GM19395 (cell line): Measurements from ENCODE around the gene P2RY2.
"Not testable (repeated sequence)": the region's sequence is repeated elsewhere in the genome, so short reads cannot be mapped to it uniquely, and the experiment has no call there.

ENCODE experiments used
- ATAC-seq: cut with Tn5 transposase; IDR thresholded peaks from one replicate; pipeline ENCODE4 v1.9.1; 2021; ENCODE audit warnings: mild to moderate bottlenecking, moderate library complexity; ENCODE audit not compliant: unreplicated experiment

P2RY2 gene

DNA sequence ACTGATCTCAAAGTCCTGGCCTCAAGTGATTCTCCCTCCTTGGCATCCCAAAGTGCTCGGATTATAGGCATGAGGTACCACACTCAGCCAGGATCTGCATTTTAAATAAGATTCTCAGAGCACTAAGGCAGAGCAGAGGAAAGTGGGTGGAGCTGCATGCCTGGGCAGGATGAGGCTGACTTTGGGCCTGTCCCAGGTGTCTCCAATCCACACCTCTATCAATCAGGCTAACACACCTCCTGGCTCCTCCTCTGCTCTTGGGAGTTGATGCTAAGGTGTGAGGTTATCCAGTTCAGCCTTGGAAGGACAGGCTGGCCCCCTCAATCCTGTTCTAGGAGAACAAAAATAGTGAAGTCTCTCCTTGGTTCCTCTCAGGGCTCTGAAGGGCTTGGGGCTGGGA lies 30.2 kb upstream of the P2RY2 start:
- no peak for ATAC-seq

GRCh38 chr11:73188301-73188700 lies 29.8 kb upstream of the P2RY2 start:
- no peak for ATAC-seq

DNA sequence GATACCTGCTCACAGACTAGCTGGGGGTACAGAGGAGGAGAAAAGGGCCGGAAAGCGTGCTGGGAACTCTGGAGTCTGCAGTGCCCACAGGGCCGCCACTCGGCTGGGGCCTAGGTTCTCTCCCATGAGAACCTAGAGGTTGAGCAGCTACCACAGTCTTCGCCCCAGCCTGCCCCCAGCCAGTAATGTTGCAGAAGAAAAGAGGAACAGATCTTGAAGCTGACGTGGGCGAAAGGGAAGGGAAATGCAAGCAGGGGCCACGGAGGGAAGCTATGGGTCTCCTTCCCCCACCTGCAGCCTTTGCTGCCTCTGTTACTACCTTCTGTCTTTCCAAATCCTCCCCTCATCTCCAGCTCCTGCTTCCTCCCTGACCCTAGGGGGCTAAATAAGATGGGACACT lies 28.8 kb upstream of the P2RY2 start:
- no peak for ATAC-seq

- no peak for ATAC-seq
Observed at GRCh38 chr11:73189723-73190556, 28.1 kb upstream of the P2RY2 start.

DNA sequence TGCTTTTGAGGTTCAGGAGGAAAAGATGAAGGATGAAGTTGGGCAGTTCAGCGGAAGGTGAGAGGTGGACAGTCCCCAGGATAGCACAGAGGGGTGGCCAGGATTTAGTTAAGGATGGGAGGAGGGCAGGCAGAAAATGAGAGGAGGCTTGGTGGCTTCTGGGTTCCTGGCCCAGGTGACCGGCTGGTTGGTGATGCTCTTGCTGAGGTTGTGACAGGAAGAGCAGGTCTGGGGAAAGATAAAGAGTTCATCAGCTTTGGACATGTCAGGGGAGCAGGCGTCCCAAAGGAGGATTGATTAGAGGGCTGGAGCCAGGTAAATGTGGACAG lies 27.6 kb upstream of the P2RY2 start:
- no peak for ATAC-seq

DNA sequence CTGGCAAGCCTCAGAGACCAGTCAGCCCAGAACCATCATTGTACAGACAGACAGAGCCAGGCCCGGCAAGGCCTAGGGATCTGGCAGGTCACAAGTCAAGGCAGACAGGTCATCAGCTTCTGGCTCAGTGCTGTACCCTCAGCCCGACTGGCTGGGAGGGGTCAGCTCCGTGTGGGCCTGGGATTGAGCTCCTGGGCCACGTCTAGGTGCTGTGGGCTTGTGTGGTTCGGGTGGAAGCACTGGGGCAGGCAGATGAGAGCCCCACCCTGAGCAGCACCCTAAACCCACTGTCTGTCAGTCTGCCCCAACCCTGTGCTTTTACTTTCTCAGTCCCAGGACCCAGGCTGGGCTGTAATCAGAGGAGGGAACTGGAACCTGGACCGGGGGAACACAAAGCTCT lies 26.9 kb upstream of the P2RY2 start:
- ATAC-seq, result no peak

- no peak for ATAC-seq
Observed at GRCh38 chr11:73192272-73192671, 25.8 kb upstream of the P2RY2 start.

DNA sequence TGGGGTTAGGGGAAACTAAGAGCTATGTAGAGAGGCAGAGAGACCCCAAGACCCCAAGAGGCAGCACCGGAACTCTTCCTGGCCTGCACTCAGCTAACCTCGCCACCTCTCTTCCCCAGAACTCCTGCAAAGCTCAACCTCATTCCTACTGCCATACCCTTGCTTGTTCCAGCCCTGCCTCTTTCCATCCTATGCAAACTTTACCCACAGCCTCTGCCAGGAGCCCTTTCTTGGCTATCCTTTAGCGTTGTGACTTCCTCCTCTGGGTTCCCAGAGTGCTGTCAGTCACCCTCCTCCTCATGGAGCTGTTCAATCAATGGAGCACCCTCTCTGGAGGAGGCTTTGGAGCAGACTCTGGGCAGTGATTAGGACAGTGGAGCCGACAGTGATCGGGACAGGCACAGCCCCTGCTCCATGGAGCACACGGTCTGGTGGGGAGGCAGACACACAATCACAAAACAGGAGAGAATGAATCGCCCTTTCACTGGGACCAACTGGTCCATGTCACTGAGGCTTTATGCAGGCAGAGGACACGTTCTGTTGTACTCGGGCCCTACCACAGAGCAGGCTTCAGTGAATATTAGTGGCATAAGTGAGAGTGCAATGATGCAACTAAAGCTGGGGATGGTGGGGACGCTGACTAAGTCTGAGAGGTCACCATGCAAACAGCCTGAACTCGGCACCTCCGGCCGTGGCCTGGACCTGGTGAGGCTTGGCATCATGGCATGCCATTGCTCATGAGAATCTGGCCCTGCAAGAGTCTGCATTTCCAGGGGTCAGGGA lies 24.6 kb upstream of the P2RY2 start:
- no peak for ATAC-seq

GRCh38 chr11:73194034-73194507 lies 24.0 kb upstream of the P2RY2 start:
- ATAC-seq, result no peak

- no peak for ATAC-seq
Observed at GRCh38 chr11:73194593-73194992, 23.5 kb upstream of the P2RY2 start.

GRCh38 chr11:73195191-73196007 lies 22.7 kb upstream of the P2RY2 start:
- no peak for ATAC-seq

GRCh38 chr11:73196576-73196975 lies 21.5 kb upstream of the P2RY2 start:
- ATAC-seq, result no peak

GRCh38 chr11:73197348-73197747 lies 20.7 kb upstream of the P2RY2 start:
- ATAC-seq, result no peak

- not testable (repeated sequence) for ATAC-seq
Observed at GRCh38 chr11:73197787-73198186, 20.3 kb upstream of the P2RY2 start.

- no peak for ATAC-seq
Observed at GRCh38 chr11:73198677-73199076, 19.4 kb upstream of the P2RY2 start.

DNA sequence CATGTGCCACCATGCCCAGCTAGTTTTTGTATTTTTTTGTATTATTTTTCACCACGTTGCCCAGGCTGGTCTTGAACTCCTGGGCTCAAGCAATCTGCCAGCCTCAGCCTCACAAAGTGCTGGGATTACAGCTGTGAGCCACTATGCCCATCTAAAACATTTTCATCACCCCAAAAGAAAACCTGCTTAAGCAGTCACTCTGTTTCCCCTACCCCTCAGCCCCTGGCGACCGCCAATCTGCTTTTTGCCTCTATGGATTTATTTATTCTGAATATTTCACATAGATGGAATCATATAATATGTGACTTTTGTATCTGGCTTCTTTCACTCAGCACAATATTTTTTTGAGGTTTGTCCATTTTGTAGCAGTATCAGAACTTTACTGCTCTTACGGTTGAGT lies 18.6 kb upstream of the P2RY2 start:
- no peak for ATAC-seq

GRCh38 chr11:73200256-73200655 lies 17.8 kb upstream of the P2RY2 start:
- ATAC-seq, result no peak

DNA sequence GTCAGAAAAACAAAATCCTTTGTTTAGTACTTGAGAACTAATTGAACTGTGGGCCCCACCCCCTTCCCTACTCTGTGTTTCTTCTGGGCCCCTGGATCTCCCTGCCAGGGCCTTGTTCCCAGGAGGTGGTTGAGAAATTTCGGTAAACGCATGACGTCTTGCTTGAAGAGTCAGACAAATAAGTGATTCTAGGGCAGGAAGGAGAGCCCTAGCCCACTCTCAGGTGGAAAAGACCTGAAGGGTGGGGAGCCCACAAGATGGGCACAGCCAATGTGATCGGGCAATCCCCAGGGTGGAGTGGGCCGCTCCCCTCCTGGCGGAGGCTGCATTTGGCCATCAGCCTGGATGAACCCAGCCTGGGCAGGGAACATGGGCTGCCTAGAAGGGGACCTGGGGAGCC lies 16.8 kb upstream of the P2RY2 start:
- no peak for ATAC-seq

- no peak for ATAC-seq
Observed at GRCh38 chr11:73201888-73202780, 15.9 kb upstream of the P2RY2 start.

- no peak for ATAC-seq
Observed at GRCh38 chr11:73203322-73203721, 14.8 kb upstream of the P2RY2 start.
